ENCODE measurements around the gene LAP3.

- TF ChIP-seq CTCF (IDR thresholded peaks at IDR 0.05; ENCODE audit: borderline replicate concordance, extremely low read depth, low read length, poor library complexity, severe bottlenecking) (no peak), EZH2 (IDR thresholded peaks at IDR 0.05; ENCODE audit: borderline replicate concordance, low read depth, low read length, severe bottlenecking) (no peak)
Measured at GRCh38 chr4:17583941-17584340, 6.9 kb downstream of the LAP3 start.

Measured in DND-41 (cell line).